Measurements from ENCODE around the gene PSMD8.

DNA sequence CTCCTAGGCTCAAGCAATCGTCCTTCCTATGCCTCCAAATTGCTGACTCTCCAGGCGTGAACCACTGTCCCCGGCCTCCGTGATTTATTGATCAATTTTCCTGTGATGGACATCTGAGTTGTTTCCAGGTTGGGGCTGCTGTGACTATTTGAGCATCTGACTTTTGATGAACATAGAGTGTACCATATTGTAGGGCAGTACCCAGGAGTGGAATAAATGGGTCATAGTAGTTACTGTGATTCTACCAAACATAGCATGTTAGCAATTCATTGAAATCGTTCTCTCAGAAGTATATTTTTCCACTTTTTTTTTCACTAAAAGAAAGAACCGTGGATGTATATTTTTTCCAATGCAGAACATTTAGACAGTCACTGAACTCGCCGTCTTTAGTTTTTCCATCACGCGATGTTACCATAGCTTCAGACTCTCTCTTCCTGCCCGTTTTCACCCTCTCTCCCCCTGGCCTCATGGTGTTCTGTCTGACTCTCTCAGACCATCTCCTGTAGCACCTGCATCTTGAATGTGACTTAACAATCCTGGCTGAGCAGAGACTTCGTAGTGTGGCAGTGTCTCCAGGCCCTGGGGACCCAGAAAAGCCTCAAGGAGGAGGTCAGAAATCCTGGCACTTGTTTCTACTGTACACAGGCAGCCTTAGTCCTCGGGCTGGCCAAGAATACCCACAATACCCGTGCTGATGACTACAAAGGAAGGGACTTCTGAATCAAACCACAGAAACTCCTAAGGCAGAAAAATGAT, 54.9 kb downstream of the PSMD8 start:
- TF ChIP-seq, protein P1, sequence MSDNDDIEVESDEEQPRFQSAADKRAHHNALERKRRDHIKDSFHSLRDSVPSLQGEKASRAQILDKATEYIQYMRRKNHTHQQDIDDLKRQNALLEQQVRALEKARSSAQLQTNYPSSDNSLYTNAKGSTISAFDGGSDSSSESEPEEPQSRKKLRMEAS (IDR thresholded peaks at IDR 0.05), result no peak
- no peak for TF ChIP-seq CTCF (IDR thresholded peaks at IDR 0.05; ENCODE audit: low read depth, low read length, missing input control)
- no peak for TF ChIP-seq EGR1 (IDR thresholded peaks at IDR 0.05; ENCODE audit: low read depth in 2 of 2)
- TF ChIP-seq RAD21 (IDR thresholded peaks at IDR 0.05), result no peak

All from liver (tissue), 3 donors.